Ishikawa (cell line): Measurements from ENCODE around the gene LRIF1.

ENCODE experiments used
- CEBPB ChIP-seq: IDR thresholded peaks from 2 replicates; pipeline ENCODE4 v1.6.1; 2012
- CREB1 ChIP-seq: IDR thresholded peaks from 2 replicates; pipeline ENCODE4 v1.6.1; 2012; ENCODE audit warnings: low read depth
- EGR1 ChIP-seq: IDR thresholded peaks from 2 replicates; pipeline ENCODE4 v1.6.1; 2012
- EP300 ChIP-seq: IDR thresholded peaks from 2 replicates; pipeline ENCODE4 v1.6.1; 2012; ENCODE audit warnings: borderline replicate concordance
- FOXM1 ChIP-seq: IDR thresholded peaks from 2 replicates; pipeline ENCODE4 v1.6.1; 2012; ENCODE audit warnings: low read depth, borderline replicate concordance
- RAD21 ChIP-seq: IDR thresholded peaks from 2 replicates; pipeline ENCODE4 v1.6.1; 2012; ENCODE audit warnings: low read depth
- TAF1 ChIP-seq: IDR thresholded peaks from 2 replicates; pipeline ENCODE4 v1.6.1; 2012; ENCODE audit warnings: low read depth, mild to moderate bottlenecking
- TCF12 ChIP-seq: IDR thresholded peaks from 2 replicates; pipeline ENCODE4 v1.6.1; 2012; ENCODE audit warnings: low read depth
- TEAD4 ChIP-seq: IDR thresholded peaks from 2 replicates; pipeline ENCODE4 v1.6.1; 2012
- USF1 ChIP-seq: IDR thresholded peaks from 2 replicates; pipeline ENCODE4 v1.6.1; 2012
- YY1 ChIP-seq: IDR thresholded peaks from 2 replicates; pipeline ENCODE4 v1.6.1; 2012; ENCODE audit warnings: low read depth
- ZBTB7A ChIP-seq: IDR thresholded peaks from 2 replicates; pipeline ENCODE4 v1.6.1; 2012; ENCODE audit warnings: low read depth
- TF ChIP-seq, protein P1 (sequence below): IDR thresholded peaks from 2 replicates; pipeline ENCODE4 v1.6.1; 2012
- TF ChIP-seq, protein P2 (sequence below): IDR thresholded peaks from 2 replicates; pipeline ENCODE4 v1.6.1; 2012; ENCODE audit warnings: low read depth, mild to moderate bottlenecking

The LRIF1 gene

GRCh38 chr1:110898734-110899457, 64.8 kb downstream of the LRIF1 start:
- TF ChIP-seq TEAD4, result no peak
- TF ChIP-seq YY1, result no peak
- no peak for TF ChIP-seq RAD21
- TF ChIP-seq EGR1, result no peak
- TF ChIP-seq ZBTB7A, result no peak
- no peak for TF ChIP-seq USF1
- no peak for TF ChIP-seq TCF12

DNA sequence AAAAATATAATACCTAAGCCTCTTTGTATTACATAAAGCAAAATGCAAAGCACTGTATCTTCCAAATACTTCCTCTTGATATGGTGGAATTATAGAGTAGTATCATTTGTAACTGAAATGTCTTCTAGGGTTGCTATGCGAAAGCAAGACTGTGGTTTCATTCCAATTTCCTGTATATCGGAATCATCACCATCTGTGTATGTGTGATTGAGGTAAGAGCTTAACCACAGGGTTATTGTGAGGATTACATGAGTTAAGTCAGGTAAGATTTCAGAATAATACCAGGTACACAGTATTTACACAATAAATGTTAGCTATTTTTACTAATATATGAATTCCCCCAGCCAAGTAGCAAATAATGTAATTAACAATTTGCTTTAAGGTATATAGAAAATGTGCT, 66.0 kb downstream of the LRIF1 start:
- TF ChIP-seq EP300 (no peak), EGR1 (no peak), CREB1 (no peak), FOXM1 (no peak), RAD21 (no peak), TEAD4 (no peak), TAF1 (no peak), USF1 (no peak), ZBTB7A (no peak), TCF12 (no peak), CEBPB (no peak), YY1 (no peak)
- TF ChIP-seq, protein P1, sequence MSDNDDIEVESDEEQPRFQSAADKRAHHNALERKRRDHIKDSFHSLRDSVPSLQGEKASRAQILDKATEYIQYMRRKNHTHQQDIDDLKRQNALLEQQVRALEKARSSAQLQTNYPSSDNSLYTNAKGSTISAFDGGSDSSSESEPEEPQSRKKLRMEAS, result no peak
- TF ChIP-seq, protein P2, sequence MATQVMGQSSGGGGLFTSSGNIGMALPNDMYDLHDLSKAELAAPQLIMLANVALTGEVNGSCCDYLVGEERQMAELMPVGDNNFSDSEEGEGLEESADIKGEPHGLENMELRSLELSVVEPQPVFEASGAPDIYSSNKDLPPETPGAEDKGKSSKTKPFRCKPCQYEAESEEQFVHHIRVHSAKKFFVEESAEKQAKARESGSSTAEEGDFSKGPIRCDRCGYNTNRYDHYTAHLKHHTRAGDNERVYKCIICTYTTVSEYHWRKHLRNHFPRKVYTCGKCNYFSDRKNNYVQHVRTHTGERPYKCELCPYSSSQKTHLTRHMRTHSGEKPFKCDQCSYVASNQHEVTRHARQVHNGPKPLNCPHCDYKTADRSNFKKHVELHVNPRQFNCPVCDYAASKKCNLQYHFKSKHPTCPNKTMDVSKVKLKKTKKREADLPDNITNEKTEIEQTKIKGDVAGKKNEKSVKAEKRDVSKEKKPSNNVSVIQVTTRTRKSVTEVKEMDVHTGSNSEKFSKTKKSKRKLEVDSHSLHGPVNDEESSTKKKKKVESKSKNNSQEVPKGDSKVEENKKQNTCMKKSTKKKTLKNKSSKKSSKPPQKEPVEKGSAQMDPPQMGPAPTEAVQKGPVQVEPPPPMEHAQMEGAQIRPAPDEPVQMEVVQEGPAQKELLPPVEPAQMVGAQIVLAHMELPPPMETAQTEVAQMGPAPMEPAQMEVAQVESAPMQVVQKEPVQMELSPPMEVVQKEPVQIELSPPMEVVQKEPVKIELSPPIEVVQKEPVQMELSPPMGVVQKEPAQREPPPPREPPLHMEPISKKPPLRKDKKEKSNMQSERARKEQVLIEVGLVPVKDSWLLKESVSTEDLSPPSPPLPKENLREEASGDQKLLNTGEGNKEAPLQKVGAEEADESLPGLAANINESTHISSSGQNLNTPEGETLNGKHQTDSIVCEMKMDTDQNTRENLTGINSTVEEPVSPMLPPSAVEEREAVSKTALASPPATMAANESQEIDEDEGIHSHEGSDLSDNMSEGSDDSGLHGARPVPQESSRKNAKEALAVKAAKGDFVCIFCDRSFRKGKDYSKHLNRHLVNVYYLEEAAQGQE, result no peak
